HFF-Myc (cell line): Measurements from ENCODE around the gene PPIL4.

Experiments used
- DNase-seq: peaks from one replicate; pipeline ENCODE4 v3.0.0-alpha.2; 2011; ENCODE audit warnings: low read depth; ENCODE audit errors: extremely low read depth
- H3K4me3 ChIP-seq: replicated peaks from 2 replicates; pipeline ENCODE4 v1.5.1; 2011; ENCODE audit warnings: low read depth, mild to moderate bottlenecking, control low read depth, low read length
- TF ChIP-seq, protein P1 (sequence below): IDR thresholded peaks from 2 replicates; pipeline ENCODE4 v1.5.1; 2012; ENCODE audit warnings: mild to moderate bottlenecking, low read depth, low read length, control low read depth; ENCODE audit errors: missing control alignments

Gene PPIL4

DNA sequence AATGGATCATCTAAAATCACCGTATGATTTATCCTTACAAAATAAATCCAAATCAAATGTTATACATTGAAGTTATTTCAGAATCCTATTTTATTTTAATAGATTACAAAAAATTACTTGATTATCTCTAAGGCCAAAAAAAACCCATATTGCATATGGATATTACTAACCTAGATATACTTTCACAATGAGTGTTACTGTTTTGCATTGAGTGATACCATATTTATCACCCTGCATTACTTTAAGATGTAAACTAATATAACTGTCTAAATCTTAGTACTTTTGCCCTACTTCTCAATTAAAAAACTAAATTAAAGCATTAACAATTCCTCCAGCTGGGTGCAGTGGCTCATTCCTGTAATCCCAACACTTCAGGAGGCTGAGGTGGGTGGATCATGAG lies 11.1 kb downstream of the PPIL4 start:
- TF ChIP-seq, protein P1, sequence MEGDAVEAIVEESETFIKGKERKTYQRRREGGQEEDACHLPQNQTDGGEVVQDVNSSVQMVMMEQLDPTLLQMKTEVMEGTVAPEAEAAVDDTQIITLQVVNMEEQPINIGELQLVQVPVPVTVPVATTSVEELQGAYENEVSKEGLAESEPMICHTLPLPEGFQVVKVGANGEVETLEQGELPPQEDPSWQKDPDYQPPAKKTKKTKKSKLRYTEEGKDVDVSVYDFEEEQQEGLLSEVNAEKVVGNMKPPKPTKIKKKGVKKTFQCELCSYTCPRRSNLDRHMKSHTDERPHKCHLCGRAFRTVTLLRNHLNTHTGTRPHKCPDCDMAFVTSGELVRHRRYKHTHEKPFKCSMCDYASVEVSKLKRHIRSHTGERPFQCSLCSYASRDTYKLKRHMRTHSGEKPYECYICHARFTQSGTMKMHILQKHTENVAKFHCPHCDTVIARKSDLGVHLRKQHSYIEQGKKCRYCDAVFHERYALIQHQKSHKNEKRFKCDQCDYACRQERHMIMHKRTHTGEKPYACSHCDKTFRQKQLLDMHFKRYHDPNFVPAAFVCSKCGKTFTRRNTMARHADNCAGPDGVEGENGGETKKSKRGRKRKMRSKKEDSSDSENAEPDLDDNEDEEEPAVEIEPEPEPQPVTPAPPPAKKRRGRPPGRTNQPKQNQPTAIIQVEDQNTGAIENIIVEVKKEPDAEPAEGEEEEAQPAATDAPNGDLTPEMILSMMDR, result no peak
- DNase-seq, result no peak
- H3K4me3 ChIP-seq, result no peak overlapping the region

DNA sequence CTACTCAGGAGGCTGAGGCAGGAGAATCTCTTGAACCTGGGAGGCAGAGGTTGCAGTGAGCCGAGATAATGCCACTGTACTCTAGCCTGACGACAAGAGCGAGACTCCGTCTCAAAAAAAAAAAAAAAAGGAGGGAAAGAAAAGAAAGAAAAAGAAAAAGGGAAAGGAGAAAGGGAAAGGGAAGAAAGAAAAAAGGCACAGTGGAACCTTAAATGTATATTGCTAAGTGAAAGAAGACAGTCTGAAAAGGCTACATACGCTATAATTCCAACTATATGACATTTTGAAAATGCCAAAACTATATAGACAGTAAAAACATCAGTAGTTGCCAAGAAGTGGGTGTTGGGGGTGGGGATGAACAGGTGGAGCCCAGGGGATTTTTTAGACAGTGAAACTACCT lies 16.2 kb downstream of the PPIL4 start:
- no peak overlapping the region for H3K4me3 ChIP-seq
- TF ChIP-seq, protein P1, result no peak
- no peak for DNase-seq

DNA sequence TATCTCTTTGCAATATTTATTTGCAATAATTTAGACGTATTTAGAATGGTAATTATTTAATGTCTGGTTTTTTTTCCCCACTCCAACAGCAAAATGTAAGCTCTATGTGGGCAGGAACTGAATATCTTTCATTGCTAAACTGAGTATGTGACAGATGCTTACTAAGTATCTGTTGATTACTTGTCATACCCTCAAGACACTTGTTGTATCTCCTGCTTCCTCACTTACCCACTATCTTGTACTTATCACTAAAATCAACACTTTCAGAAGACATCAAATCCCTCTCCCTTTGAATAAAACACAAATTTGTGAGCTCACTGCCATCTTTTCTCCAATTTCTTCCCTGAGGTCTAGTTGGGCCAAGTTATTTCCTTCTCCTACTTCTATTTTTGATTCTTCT lies 30.3 kb downstream of the PPIL4 start:
- no peak for DNase-seq
- TF ChIP-seq, protein P1, result no peak
- no peak overlapping the region for H3K4me3 ChIP-seq

DNA sequence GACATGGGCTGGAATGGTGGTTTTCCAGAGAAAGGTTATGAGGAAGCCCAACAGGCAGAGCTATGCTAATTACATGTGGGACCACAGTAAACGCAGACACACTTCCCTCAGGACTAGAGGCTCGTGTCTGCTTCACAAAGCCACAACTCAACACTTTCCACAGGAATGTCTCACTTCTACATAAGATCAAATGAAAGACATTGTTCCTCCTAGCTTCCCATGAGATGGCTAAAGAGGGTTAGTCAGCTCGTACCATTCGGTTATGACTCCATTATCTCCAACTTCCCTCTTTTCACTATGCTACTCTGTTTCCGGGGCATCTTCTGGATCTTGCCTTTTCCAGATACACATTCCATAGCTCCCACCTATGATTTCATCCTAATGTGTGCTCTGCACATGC lies 31.9 kb downstream of the PPIL4 start:
- H3K4me3 ChIP-seq, result no peak overlapping the region
- DNase-seq, result no peak
- TF ChIP-seq, protein P1, result no peak

DNA sequence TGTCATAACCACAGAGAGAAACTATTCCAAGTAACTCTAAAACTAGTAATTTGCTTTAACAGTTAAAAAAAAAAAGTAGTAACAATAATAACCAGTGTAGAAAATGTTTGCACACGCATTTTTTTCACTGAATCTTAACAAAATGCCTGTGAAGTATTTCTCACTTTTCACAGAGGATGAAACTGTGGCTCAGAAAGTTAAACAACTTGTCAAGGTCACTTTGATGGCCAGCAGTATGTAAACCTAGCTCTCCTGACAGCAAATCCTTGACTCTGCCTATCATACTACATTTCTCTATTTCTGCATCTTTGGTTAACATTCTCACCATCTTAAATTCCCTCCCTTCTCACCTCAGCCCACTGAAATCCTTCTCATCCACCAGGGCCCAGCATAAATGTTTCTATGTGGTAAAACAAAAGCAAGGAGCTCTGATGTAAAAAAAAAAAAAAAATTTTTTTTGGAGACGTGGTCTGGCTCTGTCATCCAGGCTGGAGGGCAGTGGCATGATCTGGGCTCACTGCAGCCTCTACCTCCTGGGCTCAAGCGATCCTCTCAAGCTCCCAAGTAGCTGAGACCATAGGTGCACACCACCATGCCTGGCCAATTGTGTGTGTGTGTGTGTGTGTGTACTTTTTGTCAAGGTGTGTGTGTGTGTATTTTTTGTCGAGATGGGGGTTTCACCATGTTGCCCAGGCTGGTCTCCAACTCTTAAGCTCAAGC lies 34.9 kb downstream of the PPIL4 start:
- no peak for DNase-seq
- TF ChIP-seq, protein P1, result no peak
- H3K4me3 ChIP-seq, result no peak overlapping the region

DNA sequence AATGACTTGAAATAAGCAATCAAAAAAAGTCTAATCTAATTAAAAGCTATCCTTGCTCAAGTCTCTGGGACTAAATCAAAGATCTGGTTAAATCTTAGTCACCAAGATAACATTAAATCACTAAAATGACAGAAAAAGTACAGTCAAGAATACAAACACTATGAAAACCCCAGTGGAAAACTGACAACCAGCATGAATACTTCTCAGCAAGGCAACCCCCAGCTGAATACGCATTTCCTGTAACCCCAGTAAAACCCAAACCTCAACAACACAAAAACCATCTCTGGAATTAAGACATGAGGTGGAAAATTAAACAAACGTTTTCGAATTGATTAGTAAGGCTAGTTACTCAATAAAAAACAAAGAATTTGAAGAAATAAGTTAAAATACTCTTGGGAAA lies 37.4 kb downstream of the PPIL4 start:
- H3K4me3 ChIP-seq, result no peak overlapping the region
- TF ChIP-seq, protein P1, result no peak
- no peak for DNase-seq

DNA sequence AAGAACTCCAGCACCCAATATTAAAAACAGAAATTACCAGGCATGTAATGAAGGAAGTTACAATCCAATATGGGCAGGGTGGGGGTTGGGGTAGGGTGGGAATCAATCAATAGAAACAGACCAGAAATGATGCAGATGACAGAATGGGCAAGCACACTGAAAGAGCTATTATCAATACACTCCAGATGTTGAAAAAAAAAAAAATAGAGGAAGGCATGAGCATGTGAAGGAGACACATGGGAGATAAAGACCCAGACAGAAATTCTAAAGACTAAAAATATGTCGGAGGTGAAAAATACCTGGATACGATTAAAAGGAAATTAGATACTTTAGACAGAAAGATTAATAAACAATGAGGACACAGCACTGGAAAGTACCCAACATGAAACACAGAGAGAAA lies 42.0 kb downstream of the PPIL4 start:
- TF ChIP-seq, protein P1, result no peak
- no peak overlapping the region for H3K4me3 ChIP-seq
- DNase-seq, result no peak
